A673 (cell line): ENCODE data around the gene PCNX1. TPM values are rescaled to one million over a fixed set of nuclear protein-coding genes. Genes with fewer than 3 reads are reported as not detected.
A peak's percentile ranks its signal among the peaks of the same experiment; 100 is the strongest.

Source experiments
- BruUV-seq: library from RNA; stranded (reverse); fragments of 400-500 nt; replicated peaks from 2 replicates; lab custom pipeline; 2021; lab: Mats Ljungman, UMichigan
- CTCF ChIA-PET: fragments of 300-600 bp; sonication (Branson Sonifier 250); formaldehyde crosslinking; loops from one replicate; lab custom pipeline; 2022; ENCODE audit warnings: antibody characterized with exemption; lab: Charles Lee
- POLR2A ChIA-PET: fragments of 300-600 bp; sonication (Branson Sonifier 250); formaldehyde crosslinking; loops from one replicate; lab custom pipeline; 2022; ENCODE audit warnings: antibody characterized with exemption; ENCODE audit not compliant: low non-redundant PET; lab: Charles Lee
- DNase-seq: peaks from one replicate; pipeline ENCODE4 v3.0.0-alpha.2; 2015; ENCODE audit warnings: low spot score
- H3K27ac ChIP-seq: fragments of 200-600 bp; sonication (generic); 2 replicates; pipeline ENCODE4 v1.5.1; 2016; ENCODE audit warnings: mixed run types, low read depth, mild to moderate bottlenecking, mixed read lengths, antibody characterized with exemption, low read length; ENCODE audit not compliant: poor library complexity, severe bottlenecking
- H3K27me3 ChIP-seq: fragments of 200-600 bp; sonication (generic); replicated peaks from 2 replicates; pipeline ENCODE4 v1.6.1; 2017; ENCODE audit warnings: mixed run types, low read depth, mild to moderate bottlenecking, mixed read lengths, antibody characterized with exemption, low read length; ENCODE audit not compliant: insufficient read depth, poor library complexity
- H3K36me3 ChIP-seq: fragments of 200-600 bp; sonication (generic); 2 replicates; pipeline ENCODE4 v1.6.1; 2016; ENCODE audit warnings: mixed run types, mild to moderate bottlenecking, mixed read lengths, antibody characterized with exemption, low read length; ENCODE audit not compliant: insufficient read depth, poor library complexity, severe bottlenecking
- H3K4me1 ChIP-seq: fragments of 200-600 bp; sonication (generic); 2 replicates; pipeline ENCODE4 v1.6.1; 2017; ENCODE audit warnings: mixed run types, mild to moderate bottlenecking, mixed read lengths, antibody characterized with exemption, low read length; ENCODE audit not compliant: insufficient read depth, poor library complexity, severe bottlenecking
- H3K4me3 ChIP-seq: fragments of 200-600 bp; sonication (generic); 2 replicates; pipeline ENCODE4 v1.5.1; 2016; ENCODE audit warnings: low read depth, mixed run types, mild to moderate bottlenecking, mixed read lengths, low read length; ENCODE audit not compliant: poor library complexity, severe bottlenecking
- H3K9me3 ChIP-seq: fragments of 200-600 bp; sonication (generic); 2 replicates; pipeline ENCODE4 v1.6.1; 2016; ENCODE audit warnings: mixed run types, low read depth, mild to moderate bottlenecking, mixed read lengths, antibody characterized with exemption, low read length; ENCODE audit not compliant: poor library complexity, severe bottlenecking
- CTCF ChIP-seq: fragments of 300-800, 200-600 bp; sonication (generic); conservative IDR thresholded peaks from 2 replicates; pipeline ENCODE4 v1.5.1; 2017; ENCODE audit warnings: low read depth, mild to moderate bottlenecking, antibody characterized with exemption, low read length, moderate library complexity, mixed read lengths
- EZH2 ChIP-seq: fragments of 200-600 bp; sonication (generic); IDR thresholded peaks from 2 replicates; pipeline ENCODE4 v1.6.1; 2017; ENCODE audit warnings: borderline replicate concordance, low read depth, mild to moderate bottlenecking, mixed read lengths, antibody characterized with exemption, low read length; ENCODE audit not compliant: poor library complexity, severe bottlenecking
- intact Hi-C: fragments of 100-400 bp; cut with micrococcal nuclease; formaldehyde crosslinking; loops from one replicate; pipeline ENCODE4 v1.10.0; 2022; ENCODE audit not compliant: unreplicated experiment
- total RNA-seq: library from RNA; stranded (reverse); gene quantifications from 2 replicates; pipeline ENCODE4 v1.2.3, GENCODE V29; 2021

The PCNX1 gene
- total RNA-seq, 1 experiment from 2014 or later, result 60.7 TPM

DNA sequence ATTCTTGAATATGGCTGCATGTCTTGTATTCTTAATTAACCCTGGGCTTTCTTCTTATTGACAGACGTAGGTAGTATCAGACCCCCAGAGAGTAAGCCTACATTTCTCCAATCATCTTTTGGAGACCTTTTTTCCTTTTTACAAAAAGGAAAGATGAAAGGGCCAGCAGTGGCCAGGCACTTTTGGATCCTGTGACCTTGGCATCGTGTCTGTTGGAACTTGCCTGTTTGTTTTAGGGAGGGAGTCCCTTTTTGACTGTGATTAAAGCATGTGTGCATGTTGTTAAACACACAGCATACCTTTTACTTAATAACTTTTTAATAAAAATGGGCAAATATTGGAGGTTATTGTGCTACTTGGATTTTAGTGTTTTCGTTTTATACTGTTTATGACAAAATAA, 57.2 kb downstream of the PCNX1 start:
- no peak overlapping the region for H3K27ac ChIP-seq
- no TSS peak for BruUV-seq
- DNase-seq, result no peak
- no peak overlapping the region for H3K4me3 ChIP-seq
- no peaks in the 10 kb centered on the region for H3K9me3 ChIP-seq
- TF ChIP-seq EZH2, result no peak
- no peak for TF ChIP-seq CTCF
- peaks cover 10% of the 10 kb centered on the region for H3K36me3 ChIP-seq
- POLR2A ChIA-PET, result no interaction called here
- H3K27me3 ChIP-seq, result no peaks in the 10 kb centered on the region
- no peaks in the 10 kb centered on the region for H3K4me1 ChIP-seq
- intact Hi-C loops, result no loop called here
- CTCF ChIA-PET, result no interaction called here

DNA sequence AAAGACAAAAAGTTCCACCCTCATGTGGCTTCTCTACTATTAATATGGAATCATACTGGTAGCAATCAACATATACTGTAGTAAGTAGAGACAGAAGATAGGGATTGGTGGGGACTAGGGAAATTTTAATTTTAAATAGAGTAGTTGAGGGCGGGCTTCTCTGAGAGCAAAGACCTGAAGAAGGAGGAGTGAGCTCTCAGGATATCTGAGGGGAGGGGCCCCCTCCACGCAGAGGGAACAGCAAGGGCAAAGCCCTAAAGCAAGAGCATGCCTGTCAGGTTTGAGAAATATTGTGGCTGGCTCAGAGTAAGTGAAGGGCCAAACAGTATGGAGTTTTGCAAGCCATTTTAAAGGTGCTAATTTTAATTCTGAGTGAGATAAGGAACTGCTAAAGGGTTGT, 64.3 kb downstream of the PCNX1 start:
- no peaks in the 10 kb centered on the region for H3K27me3 ChIP-seq
- intact Hi-C loops, result loop anchor here (5.0 kb wide), 2 partner anchors 64 to 349 kb away; partner anchors contain the start of gene PCNX1
- no TSS peak for BruUV-seq
- POLR2A ChIA-PET, result no interaction called here
- H3K9me3 ChIP-seq, result no peaks in the 10 kb centered on the region
- H3K4me1 ChIP-seq, result peaks cover 6% of the 10 kb centered on the region
- H3K4me3 ChIP-seq, result no peak overlapping the region
- peak; percentile 4 for DNase-seq
- H3K27ac ChIP-seq, result peak overlapping the region; percentile 39
- H3K36me3 ChIP-seq, result peaks cover 4% of the 10 kb centered on the region
- CTCF ChIA-PET, result interaction anchor here (2.2 kb wide), 1 partner anchor 64 kb away, joined by 6 read pairs; the partner anchor contains the start of gene PCNX1
- TF ChIP-seq CTCF (no peak), EZH2 (no peak)

GRCh38 chr14:70972107-70972976, 65.1 kb downstream of the PCNX1 start:
- peak; percentile 91 for DNase-seq
- Histone ChIP-seq H3K4me3 (no peak overlapping the region), H3K9me3 (no peaks in the 10 kb centered on the region), H3K36me3 (peaks cover 9% of the 10 kb centered on the region), H3K4me1 (peaks cover 6% of the 10 kb centered on the region), H3K27ac (no peak overlapping the region), H3K27me3 (no peaks in the 10 kb centered on the region)
- ChIA-PET CTCF (interaction anchor here (0.5 to 2.2 kb wide), 4 partner anchors 65 to 654 kb away, joined by 3 to 10 read pairs (median 6); partner anchors contain the start of gene PCNX1), POLR2A (no interaction called here)
- BruUV-seq, result no TSS peak
- TF ChIP-seq CTCF, result peak; percentile 90
- TF ChIP-seq EZH2, result no peak
- intact Hi-C loops, result loop anchor here (1.0 to 5.0 kb wide), 3 partner anchors 65 to 350 kb away; partner anchors contain the start of gene PCNX1
